ENCODE measurements around the gene F2R. TPM values are rescaled to one million over a fixed set of nuclear protein-coding genes. Genes with fewer than 3 reads are reported as not detected.

Gene F2R
- total and polyA plus RNA-seq, 2 of the 13 experiments (the other 11 are each of a cell fraction or from before 2014, with no cell fraction given): 8.3 to 12.3 TPM

- TF ChIP-seq STAT6 (CRISPR knock-in tag; IDR thresholded peaks at IDR 0.05; ENCODE audit: borderline replicate concordance): no peak
- no peak for TF ChIP-seq PHF21A (CRISPR knock-in tag; IDR thresholded peaks at IDR 0.05)
- no peak for TF ChIP-seq ISL2 (CRISPR knock-in tag; IDR thresholded peaks at IDR 0.05)
- no peak for TF ChIP-seq ZNF350 (CRISPR knock-in tag; IDR thresholded peaks at IDR 0.05; ENCODE audit: borderline replicate concordance, low read depth)
- TF ChIP-seq, protein P1, sequence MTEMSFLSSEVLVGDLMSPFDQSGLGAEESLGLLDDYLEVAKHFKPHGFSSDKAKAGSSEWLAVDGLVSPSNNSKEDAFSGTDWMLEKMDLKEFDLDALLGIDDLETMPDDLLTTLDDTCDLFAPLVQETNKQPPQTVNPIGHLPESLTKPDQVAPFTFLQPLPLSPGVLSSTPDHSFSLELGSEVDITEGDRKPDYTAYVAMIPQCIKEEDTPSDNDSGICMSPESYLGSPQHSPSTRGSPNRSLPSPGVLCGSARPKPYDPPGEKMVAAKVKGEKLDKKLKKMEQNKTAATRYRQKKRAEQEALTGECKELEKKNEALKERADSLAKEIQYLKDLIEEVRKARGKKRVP (CRISPR knock-in tag; IDR thresholded peaks at IDR 0.05): no peak
- TF ChIP-seq ZNF232 (CRISPR knock-in tag; IDR thresholded peaks at IDR 0.05; ENCODE audit: borderline replicate concordance): no peak
- no peak for TF ChIP-seq U2AF2 (IDR thresholded peaks at IDR 0.05; ENCODE audit: low read depth, low read length)
- no peak for TF ChIP-seq TARDBP (CRISPR knock-in tag; IDR thresholded peaks at IDR 0.05)
- TF ChIP-seq PAXIP1 (CRISPR knock-in tag; conservative IDR thresholded peaks at IDR 0.05): no peak
- TF ChIP-seq TGIF2 (CRISPR knock-in tag; IDR thresholded peaks at IDR 0.05): no peak
- TF ChIP-seq ZNF501 (CRISPR knock-in tag; IDR thresholded peaks at IDR 0.05): no peak
- TF ChIP-seq, protein P2, sequence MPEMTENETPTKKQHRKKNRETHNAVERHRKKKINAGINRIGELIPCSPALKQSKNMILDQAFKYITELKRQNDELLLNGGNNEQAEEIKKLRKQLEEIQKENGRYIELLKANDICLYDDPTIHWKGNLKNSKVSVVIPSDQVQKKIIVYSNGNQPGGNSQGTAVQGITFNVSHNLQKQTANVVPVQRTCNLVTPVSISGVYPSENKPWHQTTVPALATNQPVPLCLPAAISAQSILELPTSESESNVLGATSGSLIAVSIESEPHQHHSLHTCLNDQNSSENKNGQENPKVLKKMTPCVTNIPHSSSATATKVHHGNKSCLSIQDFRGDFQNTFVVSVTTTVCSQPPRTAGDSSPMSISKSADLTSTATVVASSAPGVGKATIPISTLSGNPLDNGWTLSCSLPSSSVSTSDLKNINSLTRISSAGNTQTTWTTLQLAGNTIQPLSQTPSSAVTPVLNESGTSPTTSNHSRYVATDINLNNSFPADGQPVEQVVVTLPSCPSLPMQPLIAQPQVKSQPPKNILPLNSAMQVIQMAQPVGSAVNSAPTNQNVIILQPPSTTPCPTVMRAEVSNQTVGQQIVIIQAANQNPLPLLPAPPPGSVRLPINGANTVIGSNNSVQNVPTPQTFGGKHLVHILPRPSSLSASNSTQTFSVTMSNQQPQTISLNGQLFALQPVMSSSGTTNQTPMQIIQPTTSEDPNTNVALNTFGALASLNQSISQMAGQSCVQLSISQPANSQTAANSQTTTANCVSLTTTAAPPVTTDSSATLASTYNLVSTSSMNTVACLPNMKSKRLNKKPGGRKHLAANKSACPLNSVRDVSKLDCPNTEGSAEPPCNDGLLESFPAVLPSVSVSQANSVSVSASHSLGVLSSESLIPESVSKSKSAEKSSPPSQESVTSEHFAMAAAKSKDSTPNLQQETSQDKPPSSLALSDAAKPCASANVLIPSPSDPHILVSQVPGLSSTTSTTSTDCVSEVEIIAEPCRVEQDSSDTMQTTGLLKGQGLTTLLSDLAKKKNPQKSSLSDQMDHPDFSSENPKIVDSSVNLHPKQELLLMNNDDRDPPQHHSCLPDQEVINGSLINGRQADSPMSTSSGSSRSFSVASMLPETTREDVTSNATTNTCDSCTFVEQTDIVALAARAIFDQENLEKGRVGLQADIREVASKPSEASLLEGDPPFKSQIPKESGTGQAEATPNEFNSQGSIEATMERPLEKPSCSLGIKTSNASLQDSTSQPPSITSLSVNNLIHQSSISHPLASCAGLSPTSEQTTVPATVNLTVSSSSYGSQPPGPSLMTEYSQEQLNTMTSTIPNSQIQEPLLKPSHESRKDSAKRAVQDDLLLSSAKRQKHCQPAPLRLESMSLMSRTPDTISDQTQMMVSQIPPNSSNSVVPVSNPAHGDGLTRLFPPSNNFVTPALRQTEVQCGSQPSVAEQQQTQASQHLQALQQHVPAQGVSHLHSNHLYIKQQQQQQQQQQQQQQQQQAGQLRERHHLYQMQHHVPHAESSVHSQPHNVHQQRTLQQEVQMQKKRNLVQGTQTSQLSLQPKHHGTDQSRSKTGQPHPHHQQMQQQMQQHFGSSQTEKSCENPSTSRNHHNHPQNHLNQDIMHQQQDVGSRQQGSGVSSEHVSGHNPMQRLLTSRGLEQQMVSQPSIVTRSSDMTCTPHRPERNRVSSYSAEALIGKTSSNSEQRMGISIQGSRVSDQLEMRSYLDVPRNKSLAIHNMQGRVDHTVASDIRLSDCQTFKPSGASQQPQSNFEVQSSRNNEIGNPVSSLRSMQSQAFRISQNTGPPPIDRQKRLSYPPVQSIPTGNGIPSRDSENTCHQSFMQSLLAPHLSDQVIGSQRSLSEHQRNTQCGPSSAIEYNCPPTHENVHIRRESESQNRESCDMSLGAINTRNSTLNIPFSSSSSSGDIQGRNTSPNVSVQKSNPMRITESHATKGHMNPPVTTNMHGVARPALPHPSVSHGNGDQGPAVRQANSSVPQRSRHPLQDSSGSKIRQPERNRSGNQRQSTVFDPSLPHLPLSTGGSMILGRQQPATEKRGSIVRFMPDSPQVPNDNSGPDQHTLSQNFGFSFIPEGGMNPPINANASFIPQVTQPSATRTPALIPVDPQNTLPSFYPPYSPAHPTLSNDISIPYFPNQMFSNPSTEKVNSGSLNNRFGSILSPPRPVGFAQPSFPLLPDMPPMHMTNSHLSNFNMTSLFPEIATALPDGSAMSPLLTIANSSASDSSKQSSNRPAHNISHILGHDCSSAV (CRISPR knock-in tag; IDR thresholded peaks at IDR 0.05; ENCODE audit: borderline replicate concordance): no peak
Observed at GRCh38 chr5:76728965-76729364, 13.0 kb downstream of the F2R start (continued).
